Colonic mucosa (tissue), 4 donors: ENCODE data around the gene AAK1. TPM values are rescaled to one million over a fixed set of nuclear protein-coding genes. Genes with fewer than 3 reads are reported as not detected.
"Not testable (repeated sequence)": the region's sequence is repeated elsewhere in the genome, so short reads cannot be mapped to it uniquely, and the experiment has no call there.

ENCODE experiments used
- DNase-seq: peaks from one replicate; pipeline ENCODE4 v3.0.0-alpha.2; 2020
- H3K27ac ChIP-seq: fragments of 200-600 bp; one replicate; pipeline ENCODE4 v1.8.0; 2021
- H3K27me3 ChIP-seq: fragments of 200-600 bp; one replicate; pipeline ENCODE4 v1.8.0; 2021
- H3K36me3 ChIP-seq: fragments of 200-600 bp; one replicate; pipeline ENCODE4 v1.8.0; 2021
- H3K4me1 ChIP-seq: fragments of 200-600 bp; one replicate; pipeline ENCODE4 v1.8.0; 2021; ENCODE audit warnings: mild to moderate bottlenecking
- H3K4me3 ChIP-seq: fragments of 200-600 bp; one replicate; pipeline ENCODE4 v1.8.0; 2021
- H3K9ac ChIP-seq, 2 donors: one replicate each; pipeline ENCODE4 v1.7.0; 2013; ENCODE audit warnings: control low read depth in 2 of 2, low read depth in 2 of 2, low read length in 2 of 2
- H3K9me3 ChIP-seq: fragments of 200-600 bp; one replicate; pipeline ENCODE4 v1.8.0; 2021
- intact Hi-C: fragments of 100-400 bp; cut with DNase I; formaldehyde crosslinking; loops from one replicate; pipeline ENCODE4 v1.14.1; 2022
- total RNA-seq, 2 donors: library from RNA; stranded (reverse); fragmentation: NEBNext Ultra II Directional in 1 of 2; extraction: Animal tissue kit (Norgen Biotek cat#: 25700) in 1 of 2; gene quantifications; one replicate each; pipeline ENCODE4 v1.2.1, GENCODE V29; 2021
- TF ChIP-seq, protein P1 (sequence below): fragments of 200-600 bp; IDR thresholded peaks from one replicate; pipeline ENCODE4 v1.8.0; 2022; ENCODE audit warnings: antibody characterized with exemption, mild to moderate bottlenecking
- donor health status: healthy.
- donor health status: DM: no; HTN: no; CAD: no.
- donor health status: DM: no; HTN: no; CAD: no.

Gene AAK1
- total RNA-seq, 2 donors from 2014 or later, result 33.5 to 41.7 TPM

DNA sequence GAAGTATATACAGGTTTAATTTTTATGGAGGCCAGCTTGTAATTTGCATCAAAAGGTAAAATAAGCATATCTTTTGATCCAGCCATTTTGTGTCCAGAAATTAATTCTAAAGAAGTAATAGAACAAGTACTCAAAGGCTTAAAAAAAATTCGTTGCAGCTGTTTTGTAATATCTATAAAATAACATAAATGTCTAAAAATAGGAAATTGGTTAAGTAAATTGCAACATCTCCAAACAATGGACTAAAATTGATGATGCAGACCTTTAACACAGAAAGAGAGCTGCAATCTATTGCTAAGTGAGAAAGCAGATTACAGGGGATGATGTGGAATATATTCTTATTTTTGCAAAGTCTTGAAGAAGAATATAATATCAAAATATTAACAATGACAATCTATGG, 19.4 kb downstream of the AAK1 start:
- Histone ChIP-seq H3K36me3 (no peaks in the 10 kb centered on the region), H3K27me3 (no peaks in the 10 kb centered on the region), H3K27ac (no peak overlapping the region), H3K4me1 (no peaks in the 10 kb centered on the region), H3K9me3 (no peaks in the 10 kb centered on the region), H3K4me3 (no peak overlapping the region), H3K9ac (no peak overlapping the region)
- TF ChIP-seq, protein P1, sequence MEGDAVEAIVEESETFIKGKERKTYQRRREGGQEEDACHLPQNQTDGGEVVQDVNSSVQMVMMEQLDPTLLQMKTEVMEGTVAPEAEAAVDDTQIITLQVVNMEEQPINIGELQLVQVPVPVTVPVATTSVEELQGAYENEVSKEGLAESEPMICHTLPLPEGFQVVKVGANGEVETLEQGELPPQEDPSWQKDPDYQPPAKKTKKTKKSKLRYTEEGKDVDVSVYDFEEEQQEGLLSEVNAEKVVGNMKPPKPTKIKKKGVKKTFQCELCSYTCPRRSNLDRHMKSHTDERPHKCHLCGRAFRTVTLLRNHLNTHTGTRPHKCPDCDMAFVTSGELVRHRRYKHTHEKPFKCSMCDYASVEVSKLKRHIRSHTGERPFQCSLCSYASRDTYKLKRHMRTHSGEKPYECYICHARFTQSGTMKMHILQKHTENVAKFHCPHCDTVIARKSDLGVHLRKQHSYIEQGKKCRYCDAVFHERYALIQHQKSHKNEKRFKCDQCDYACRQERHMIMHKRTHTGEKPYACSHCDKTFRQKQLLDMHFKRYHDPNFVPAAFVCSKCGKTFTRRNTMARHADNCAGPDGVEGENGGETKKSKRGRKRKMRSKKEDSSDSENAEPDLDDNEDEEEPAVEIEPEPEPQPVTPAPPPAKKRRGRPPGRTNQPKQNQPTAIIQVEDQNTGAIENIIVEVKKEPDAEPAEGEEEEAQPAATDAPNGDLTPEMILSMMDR, result no peak
- no peak for DNase-seq
- intact Hi-C loops, result no loop called here

DNA sequence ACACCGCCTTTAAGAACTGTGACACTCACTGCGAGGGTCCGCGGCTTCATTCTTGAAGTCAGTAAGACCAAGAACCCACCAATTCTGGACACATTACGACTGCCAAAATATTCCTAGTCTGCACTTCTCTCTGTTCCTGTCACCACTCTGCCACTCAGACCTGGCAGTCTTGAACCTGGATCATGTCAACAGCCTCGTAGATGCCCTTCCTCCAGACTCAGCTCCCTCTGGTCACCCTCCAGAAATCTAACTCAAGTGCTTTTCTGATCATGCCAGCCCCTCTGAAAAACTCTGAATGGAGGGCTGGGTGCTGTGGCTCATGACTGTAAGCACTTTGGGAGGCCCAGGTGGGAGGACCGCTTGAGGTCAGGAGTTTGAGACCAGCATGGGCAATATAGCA, 20.3 kb downstream of the AAK1 start:
- Histone ChIP-seq H3K4me1 (no peaks in the 10 kb centered on the region), H3K4me3 (no peak overlapping the region), H3K9me3 (no peaks in the 10 kb centered on the region), H3K27me3 (no peaks in the 10 kb centered on the region), H3K9ac (no peak overlapping the region), H3K27ac (no peak overlapping the region), H3K36me3 (no peaks in the 10 kb centered on the region)
- no peak for DNase-seq
- TF ChIP-seq, protein P1, result no peak
- intact Hi-C loops, result no loop called here

DNA sequence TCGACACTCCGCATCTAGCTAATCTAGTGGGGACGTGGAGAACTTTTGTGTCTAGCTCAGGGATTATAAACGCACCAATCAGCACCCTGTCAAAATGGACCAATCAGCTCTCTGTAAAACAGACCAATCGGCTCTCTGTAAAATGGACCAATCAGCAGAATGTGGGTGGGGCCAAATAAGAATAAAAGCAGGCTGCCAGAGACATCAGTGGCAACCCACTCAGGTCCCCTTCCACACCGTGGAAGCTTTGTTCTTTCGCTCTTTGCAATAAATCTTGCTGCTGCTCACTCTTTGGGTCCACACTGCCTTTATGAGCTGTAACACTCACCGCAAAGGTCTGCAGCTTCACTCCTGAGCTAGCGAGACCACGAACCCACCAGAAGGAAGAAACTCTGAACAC, 20.7 kb downstream of the AAK1 start:
- H3K36me3 ChIP-seq, intact Hi-C loops, H3K9me3 ChIP-seq, H3K27me3 ChIP-seq, H3K9ac ChIP-seq, H3K27ac ChIP-seq, H3K4me1 ChIP-seq, DNase-seq, H3K4me3 ChIP-seq: not testable (repeated sequence)

DNA sequence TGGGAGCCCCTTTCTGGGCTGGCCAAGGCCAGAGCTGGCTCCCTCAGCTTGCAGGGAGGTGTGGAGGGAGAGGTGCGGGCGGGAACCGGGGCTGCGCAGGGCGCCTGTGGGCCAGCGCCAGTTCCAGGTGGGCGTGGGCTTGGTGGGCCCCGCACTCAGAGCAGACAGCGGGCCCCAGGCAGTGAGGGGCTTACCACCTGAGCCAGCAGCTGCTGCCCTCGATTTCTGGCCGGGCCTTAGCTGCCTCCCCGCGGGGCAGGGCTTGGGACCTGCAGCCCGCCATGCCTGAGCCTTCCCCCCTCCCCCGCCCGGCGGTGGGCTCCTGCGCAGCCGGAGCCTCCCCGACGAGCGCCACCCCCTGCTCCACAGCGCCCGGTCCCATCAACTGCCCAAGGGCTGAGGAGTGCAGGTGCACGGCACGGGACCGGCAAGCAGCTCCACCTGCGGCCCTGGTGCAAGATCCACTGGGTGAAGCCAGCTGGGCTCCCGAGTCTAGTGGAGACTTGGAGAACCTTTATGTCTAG, 21.5 kb downstream of the AAK1 start:
- DNase-seq, intact Hi-C loops, H3K9me3 ChIP-seq, H3K36me3 ChIP-seq, H3K4me3 ChIP-seq, H3K27ac ChIP-seq, H3K27me3 ChIP-seq, H3K4me1 ChIP-seq, H3K9ac ChIP-seq: not testable (repeated sequence)

DNA sequence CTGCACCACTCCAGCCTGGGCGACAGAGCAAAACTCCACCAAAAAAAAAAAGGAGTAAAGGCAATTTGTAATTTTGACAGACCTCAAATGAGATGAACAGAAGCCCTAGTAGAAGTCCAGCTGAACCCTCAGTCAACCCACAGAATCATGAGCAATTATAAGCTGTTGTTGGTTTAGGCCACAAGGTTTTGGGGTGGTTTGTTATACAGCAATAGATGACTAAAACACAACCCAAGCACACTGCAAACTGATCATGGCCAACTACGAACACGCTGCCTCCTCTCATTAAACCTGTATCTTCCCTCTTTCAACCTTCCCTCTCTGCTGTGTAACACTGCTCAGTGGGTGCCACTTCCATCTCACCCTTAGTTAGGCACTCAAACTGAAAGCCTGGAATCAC, 22.1 kb downstream of the AAK1 start:
- no peak for DNase-seq
- intact Hi-C loops, result no loop called here
- H3K9ac ChIP-seq, result no peak overlapping the region
- no peaks in the 10 kb centered on the region for H3K9me3 ChIP-seq
- H3K27ac ChIP-seq, result no peak overlapping the region
- no peaks in the 10 kb centered on the region for H3K36me3 ChIP-seq
- TF ChIP-seq, protein P1, result no peak
- H3K4me1 ChIP-seq, result no peaks in the 10 kb centered on the region
- no peaks in the 10 kb centered on the region for H3K27me3 ChIP-seq
- no peak overlapping the region for H3K4me3 ChIP-seq

DNA sequence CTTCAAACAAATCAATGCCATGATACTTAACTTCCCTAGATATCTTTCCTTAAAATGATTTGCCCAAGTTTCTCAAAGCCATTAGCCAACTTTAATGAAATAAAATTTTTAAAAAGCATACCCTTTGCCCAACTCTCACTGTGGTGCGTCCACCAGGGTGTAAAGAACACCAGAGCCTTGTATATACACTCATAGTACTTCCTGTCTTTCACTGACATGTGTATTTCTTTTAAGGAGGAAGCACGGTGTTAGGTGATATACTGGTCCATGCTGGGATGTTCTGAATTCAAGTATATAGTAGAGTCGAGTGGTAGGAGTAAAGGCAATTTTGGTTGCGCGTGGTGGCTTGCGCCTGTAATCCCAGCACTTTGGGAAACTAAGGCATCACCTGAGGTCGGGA, 22.7 kb downstream of the AAK1 start:
- Histone ChIP-seq H3K36me3 (no peaks in the 10 kb centered on the region), H3K27me3 (no peaks in the 10 kb centered on the region), H3K27ac (no peak overlapping the region), H3K9ac (no peak overlapping the region), H3K4me3 (no peak overlapping the region), H3K4me1 (no peaks in the 10 kb centered on the region), H3K9me3 (no peaks in the 10 kb centered on the region)
- no peak for DNase-seq
- TF ChIP-seq, protein P1, result no peak
- intact Hi-C loops, result no loop called here

DNA sequence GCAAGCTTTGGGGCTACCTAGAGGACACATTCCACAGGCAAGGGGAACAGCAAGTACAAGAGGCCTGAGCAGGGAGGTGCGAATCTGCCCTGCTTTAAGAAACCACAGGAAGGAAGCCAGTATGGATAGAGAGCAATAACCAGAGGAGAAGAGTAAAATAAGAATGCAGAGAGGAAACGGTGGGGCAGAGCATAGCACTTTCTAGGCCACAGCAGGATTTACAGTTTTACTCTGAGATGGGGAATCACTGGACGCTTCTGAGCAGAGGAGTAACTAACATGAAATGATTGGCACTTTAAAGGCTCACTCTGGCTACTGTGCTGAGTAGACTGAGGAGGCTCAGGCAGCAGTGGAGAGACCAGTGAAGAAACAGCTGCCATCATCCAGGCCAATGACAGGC, 23.8 kb downstream of the AAK1 start:
- H3K36me3 ChIP-seq, result no peaks in the 10 kb centered on the region
- no peak overlapping the region for H3K9ac ChIP-seq
- DNase-seq, result no peak
- intact Hi-C loops, result no loop called here
- no peaks in the 10 kb centered on the region for H3K4me1 ChIP-seq
- TF ChIP-seq, protein P1, result no peak
- H3K27ac ChIP-seq, result no peak overlapping the region
- H3K4me3 ChIP-seq, result no peak overlapping the region
- H3K9me3 ChIP-seq, result no peaks in the 10 kb centered on the region
- no peaks in the 10 kb centered on the region for H3K27me3 ChIP-seq
